SK-N-SH treated with all-trans-retinoic acid at 6 μM for 48 hours (cell line): Measurements from ENCODE around the gene ZNF708.

Source experiments
- BACH2 ChIP-seq: fragments of 250-450 bp; sonication (Bioruptor Pico); IDR thresholded peaks from 2 replicates; pipeline ENCODE4 v1.9.0; 2021; ENCODE audit warnings: mild to moderate bottlenecking, borderline replicate concordance
- CSDC2 ChIP-seq: fragments of 250-450 bp; sonication (Bioruptor Pico); IDR thresholded peaks from 2 replicates; pipeline ENCODE4 v1.5.0; 2020; ENCODE audit warnings: mild to moderate bottlenecking, moderate library complexity
- ZNF565 ChIP-seq: fragments of 450-650 bp; formaldehyde crosslinking; conservative IDR thresholded peaks from 2 replicates; pipeline ENCODE4 v1.5.0; 2020; ENCODE audit warnings: low read depth, mild to moderate bottlenecking, moderate library complexity
- TF ChIP-seq, protein P1 (sequence below): fragments of 250-450 bp; sonication (Bioruptor Pico); IDR thresholded peaks from 2 replicates; pipeline ENCODE4 v1.8.0; 2020; ENCODE audit warnings: mild to moderate bottlenecking, moderate library complexity, borderline replicate concordance

DNA sequence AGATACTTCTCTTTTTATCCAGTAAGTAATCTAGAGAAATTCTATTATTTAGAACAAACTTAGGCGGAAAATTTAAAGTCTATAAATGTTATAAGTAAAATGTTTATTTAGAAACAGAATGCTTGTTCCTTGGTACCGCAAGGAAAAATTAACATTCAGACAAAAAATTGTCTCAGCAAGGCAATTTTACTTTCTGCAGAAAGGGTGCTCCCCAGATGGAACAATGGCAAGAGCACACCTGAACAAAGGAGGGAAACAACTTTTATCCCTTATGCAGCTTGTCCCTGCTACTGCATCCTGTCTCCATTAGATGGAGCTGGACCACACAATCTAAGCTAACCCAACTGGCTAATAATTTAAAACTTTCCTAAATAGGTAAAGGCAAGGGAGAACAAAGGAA lies 6.5 kb upstream of the ZNF708 start:
- TF ChIP-seq ZNF565 (CRISPR knock-in tag) (no peak), BACH2 (CRISPR knock-in tag) (no peak), CSDC2 (CRISPR knock-in tag) (no peak)
- TF ChIP-seq, protein P1, sequence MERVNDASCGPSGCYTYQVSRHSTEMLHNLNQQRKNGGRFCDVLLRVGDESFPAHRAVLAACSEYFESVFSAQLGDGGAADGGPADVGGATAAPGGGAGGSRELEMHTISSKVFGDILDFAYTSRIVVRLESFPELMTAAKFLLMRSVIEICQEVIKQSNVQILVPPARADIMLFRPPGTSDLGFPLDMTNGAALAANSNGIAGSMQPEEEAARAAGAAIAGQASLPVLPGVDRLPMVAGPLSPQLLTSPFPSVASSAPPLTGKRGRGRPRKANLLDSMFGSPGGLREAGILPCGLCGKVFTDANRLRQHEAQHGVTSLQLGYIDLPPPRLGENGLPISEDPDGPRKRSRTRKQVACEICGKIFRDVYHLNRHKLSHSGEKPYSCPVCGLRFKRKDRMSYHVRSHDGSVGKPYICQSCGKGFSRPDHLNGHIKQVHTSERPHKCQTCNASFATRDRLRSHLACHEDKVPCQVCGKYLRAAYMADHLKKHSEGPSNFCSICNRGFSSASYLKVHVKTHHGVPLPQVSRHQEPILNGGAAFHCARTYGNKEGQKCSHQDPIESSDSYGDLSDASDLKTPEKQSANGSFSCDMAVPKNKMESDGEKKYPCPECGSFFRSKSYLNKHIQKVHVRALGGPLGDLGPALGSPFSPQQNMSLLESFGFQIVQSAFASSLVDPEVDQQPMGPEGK = no peak
